GM19035 (cell line): ENCODE data around the gene WDCP.
"Not testable (repeated sequence)": the region's sequence is repeated elsewhere in the genome, so short reads cannot be mapped to it uniquely, and the experiment has no call there.

Experiments used
- ATAC-seq: cut with Tn5 transposase; IDR thresholded peaks from one replicate; pipeline ENCODE4 v1.9.1; 2021; ENCODE audit not compliant: unreplicated experiment

WDCP gene, protein sequence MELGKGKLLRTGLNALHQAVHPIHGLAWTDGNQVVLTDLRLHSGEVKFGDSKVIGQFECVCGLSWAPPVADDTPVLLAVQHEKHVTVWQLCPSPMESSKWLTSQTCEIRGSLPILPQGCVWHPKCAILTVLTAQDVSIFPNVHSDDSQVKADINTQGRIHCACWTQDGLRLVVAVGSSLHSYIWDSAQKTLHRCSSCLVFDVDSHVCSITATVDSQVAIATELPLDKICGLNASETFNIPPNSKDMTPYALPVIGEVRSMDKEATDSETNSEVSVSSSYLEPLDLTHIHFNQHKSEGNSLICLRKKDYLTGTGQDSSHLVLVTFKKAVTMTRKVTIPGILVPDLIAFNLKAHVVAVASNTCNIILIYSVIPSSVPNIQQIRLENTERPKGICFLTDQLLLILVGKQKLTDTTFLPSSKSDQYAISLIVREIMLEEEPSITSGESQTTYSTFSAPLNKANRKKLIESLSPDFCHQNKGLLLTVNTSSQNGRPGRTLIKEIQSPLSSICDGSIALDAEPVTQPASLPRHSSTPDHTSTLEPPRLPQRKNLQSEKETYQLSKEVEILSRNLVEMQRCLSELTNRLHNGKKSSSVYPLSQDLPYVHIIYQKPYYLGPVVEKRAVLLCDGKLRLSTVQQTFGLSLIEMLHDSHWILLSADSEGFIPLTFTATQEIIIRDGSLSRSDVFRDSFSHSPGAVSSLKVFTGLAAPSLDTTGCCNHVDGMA

DNA sequence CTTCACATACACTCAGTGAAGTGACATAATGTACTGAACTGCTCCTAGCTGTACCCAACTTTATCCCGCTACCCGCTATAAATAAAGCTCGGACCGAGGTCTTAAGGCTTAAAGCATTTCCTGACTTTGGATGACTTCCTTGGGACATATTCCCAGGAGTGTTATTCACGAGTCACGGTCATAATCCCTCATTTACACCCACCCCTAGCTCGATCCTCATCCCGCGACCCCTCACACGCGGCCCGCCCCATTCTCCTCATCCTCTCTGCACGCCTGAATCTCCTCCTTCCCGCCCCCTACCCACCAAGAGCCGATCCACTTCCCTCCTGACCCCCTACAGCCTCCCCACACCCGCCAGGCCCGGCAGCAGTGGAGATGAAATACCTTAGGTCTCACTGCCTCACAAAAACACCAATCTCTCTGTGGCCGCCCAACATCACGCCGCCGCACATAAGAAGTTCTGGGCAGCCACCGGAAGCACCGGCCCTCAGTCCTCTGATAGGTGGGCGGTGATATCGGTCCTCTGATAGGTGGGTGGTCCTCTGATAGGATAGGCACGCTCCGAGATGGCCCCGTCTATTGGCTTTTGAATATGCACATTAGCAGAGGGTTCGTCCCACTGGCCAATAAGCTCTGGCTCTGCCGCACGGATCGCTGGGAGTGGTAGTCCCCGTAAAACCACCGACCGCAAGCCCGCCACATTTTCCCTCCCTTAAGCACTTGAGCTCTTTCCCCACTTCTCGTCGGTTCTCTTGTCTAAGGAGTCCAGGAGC is at the start of gene WDCP:
Gene WDCP, minus strand, starts transcription at position 462 of the 773 bp plus-strand sequence. CDS start 7,897 bp downstream, outside the sequence.
- ATAC-seq: peak; percentile 99

- ATAC-seq: not testable (repeated sequence)
These were observed 48.0 kb upstream of the WDCP start for GRCh38 chr2:24095171-24095677.

DNA sequence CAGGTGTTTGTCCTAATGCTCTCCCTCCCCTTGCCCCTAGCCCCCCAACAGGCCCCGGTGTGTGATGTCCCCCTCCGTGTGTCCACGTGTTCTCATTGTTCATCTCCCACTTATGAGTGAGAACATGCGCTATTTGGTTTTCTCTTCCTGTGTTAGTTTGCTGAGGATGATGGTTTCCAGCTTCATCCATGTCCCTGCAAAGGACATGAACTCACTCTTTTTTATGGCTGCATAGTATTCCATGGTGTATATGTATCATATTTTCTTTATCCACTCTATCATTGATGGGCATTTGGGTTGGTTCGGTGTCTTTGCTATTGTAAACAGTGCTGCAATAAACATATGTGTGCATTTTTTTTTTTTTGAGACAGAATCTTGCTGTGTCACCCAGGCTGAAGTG is 46.1 kb upstream of the WDCP start:
- ATAC-seq: not testable (repeated sequence)

DNA sequence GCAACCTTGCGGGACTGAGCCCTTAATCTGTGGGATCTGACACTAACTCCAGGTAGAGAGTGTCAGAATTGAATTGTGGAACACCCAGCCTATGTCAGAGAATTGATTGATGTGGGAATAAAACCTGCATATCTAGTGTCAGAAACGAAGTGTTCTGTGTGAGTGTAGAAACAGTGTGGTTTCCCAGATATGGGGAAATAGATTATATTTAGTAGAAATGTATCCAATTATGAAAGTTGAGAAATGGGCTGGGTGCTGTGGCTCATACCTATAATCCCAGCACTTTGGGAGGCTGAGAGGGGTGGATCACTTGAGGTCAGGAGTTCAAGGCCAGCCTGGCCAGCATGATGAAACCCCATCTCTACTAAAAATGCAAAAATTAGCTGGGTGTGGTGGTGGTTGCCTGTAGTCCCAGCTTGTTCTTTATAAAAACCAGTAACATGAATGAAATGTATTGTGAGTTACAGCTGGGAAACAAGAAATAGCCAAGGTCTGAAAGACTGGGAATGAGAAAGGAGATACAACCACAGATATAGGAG is 41.7 kb upstream of the WDCP start:
- no peak for ATAC-seq

DNA sequence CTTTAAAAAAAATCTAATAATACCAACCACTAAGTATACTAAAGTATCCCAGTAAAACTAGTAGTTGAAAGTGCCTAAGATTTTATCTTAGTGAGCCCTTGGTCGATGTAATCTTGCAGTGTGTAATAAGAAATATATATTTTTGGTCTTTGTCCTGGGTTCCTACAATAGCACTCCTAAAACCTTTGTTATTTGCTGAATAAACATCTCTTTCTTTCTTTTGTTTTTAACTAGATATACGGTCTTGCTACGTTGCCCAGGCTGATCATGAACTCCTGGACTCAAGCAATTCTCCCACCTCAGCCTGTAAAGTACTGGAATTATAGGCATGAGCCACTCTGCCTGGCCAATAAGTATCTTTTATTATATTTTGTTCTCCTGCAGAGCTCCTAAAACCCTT is 39.8 kb upstream of the WDCP start:
- no peak for ATAC-seq

- ATAC-seq: no peak
These were observed 39.0 kb upstream of the WDCP start for GRCh38 chr2:24086241-24086640.

- no peak for ATAC-seq
These were observed 38.0 kb upstream of the WDCP start for GRCh38 chr2:24085200-24085489.

- peak; percentile 85 for ATAC-seq
These were observed 37.4 kb upstream of the WDCP start, which contains the start of gene TP53I3 for GRCh38 chr2:24084386-24085199. TP53I3 (minus strand) TSS chr2:24084834; CDS start chr2:24084326, 508 bp downstream.

GRCh38 chr2:24083567-24084385 is 36.6 kb upstream of the WDCP start:
- peak; percentile 68 for ATAC-seq

- no peak for ATAC-seq
These were observed 35.8 kb upstream of the WDCP start for GRCh38 chr2:24082787-24083566.

GRCh38 chr2:24080701-24081100 is 33.5 kb upstream of the WDCP start:
- ATAC-seq: no peak

DNA sequence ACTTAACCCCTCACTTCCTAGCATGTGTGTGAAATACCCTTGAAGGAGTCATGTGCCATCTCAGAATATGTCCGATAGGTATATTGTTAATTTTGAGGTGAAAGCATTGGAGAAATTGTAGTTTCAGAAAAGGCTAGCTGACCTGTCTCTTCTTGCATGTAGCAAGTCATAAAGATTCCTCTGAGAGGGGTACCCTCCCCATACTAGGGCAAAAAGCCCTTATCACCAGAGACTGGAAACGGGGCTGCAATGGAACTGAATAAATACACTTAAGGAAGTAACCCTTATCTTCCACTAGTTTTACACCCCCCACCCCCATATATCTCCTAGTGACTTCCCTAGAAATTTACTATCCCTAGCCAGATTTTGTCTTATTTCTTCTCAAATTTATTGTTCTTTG is 30.7 kb upstream of the WDCP start:
- ATAC-seq: no peak

- no peak for ATAC-seq
These were observed 30.3 kb upstream of the WDCP start for GRCh38 chr2:24077535-24077877.

DNA sequence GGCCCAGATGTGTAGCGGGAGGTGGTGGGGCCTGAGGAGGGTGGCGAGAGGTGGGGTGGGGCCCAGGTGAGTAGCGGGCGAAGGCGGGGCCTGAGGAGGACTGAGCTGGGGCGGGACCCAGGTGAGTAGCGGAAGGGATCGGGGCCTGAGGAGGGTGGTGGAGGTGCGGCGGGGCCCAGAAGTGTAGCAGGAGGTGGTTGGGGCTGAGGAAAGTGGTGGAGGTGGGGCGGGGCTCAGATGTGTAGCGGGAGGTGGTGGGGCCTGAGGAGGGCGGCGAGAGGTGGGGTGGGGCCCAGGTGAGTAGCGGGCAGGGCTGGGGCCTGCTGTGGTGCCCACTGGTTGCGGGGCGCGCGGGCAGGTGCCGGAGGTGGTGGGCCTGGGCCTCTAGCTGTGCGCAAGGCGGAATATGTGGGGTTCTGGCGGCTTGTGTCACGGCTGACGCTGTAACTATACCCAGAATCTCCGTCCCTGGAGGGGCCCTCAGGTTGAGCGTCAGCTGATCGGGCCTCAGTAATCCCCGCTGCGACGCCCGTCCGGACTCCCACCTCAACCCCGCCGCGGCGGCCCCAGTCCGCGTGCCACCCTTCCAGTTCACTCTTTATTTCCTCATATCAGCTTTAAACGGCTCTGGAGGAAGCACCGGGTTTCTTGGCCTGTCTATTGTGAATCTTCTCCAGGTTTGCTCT is 29.8 kb upstream of the WDCP start:
- ATAC-seq: no peak

GRCh38 chr2:24075915-24076848 is 29.0 kb upstream of the WDCP start, which contains the start of gene SF3B6:
SF3B6 (minus strand) TSS chr2:24076326; CDS start chr2:24076229, 97 bp downstream.
- peak; percentile 95 for ATAC-seq

- no peak for ATAC-seq
These were observed 28.1 kb upstream of the WDCP start for GRCh38 chr2:24075259-24075658.

DNA sequence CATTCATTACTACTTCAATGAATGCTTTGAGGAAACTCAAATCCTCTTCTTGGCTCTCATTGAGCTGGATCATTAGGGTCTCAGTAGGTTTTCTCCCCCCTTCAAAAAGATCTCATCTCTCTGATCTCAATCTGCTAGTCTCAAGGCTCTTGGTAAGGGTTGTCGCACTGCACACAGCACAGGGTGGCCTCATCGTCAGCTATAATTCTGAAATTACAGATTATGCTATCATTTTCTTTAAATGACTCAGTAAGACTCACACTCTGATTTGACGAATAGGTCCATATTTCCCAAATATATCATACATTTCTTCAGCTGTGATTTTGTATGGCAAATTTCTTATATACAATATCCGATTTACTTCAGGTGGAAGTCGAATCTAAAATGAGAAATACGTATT is 26.6 kb upstream of the WDCP start:
- no peak for ATAC-seq
